HL-60 (cell line): ENCODE measurements around the gene ZBTB1.
"Not testable (repeated sequence)": the region's sequence is repeated elsewhere in the genome, so short reads cannot be mapped to it uniquely, and the experiment has no call there.

Experiments used
- DNase-seq, 2 experiments: peaks; one replicate each; pipeline ENCODE4 v3.0.0-alpha.2; 2010 to 2020; ENCODE audit warnings: low read depth in 1 of 2, low spot score in 1 of 2
- H3K27ac ChIP-seq: fragments of 250-450 bp; sonication (Bioruptor Pico); replicated peaks from 2 replicates; pipeline ENCODE4 v1.5.1; 2020; ENCODE audit warnings: mild to moderate bottlenecking, moderate library complexity
- H3K27me3 ChIP-seq: fragments of 250-450 bp; sonication (Bioruptor Pico); 2 replicates; pipeline ENCODE4 v1.5.1; 2021; ENCODE audit warnings: mild to moderate bottlenecking, moderate library complexity; ENCODE audit not compliant: insufficient read depth, poor library complexity, severe bottlenecking
- H3K4me3 ChIP-seq: replicated peaks from 2 replicates; pipeline ENCODE4 v1.5.1; 2011; ENCODE audit warnings: mild to moderate bottlenecking, control low read depth, low read length; ENCODE audit not compliant: insufficient read depth
- GABPA ChIP-seq: IDR thresholded peaks from 2 replicates; pipeline ENCODE4 v1.6.1; 2012; ENCODE audit warnings: low read depth
- POLR2AphosphoS5 ChIP-seq: IDR thresholded peaks from 2 replicates; pipeline ENCODE4 v1.6.1; 2012; ENCODE audit warnings: low read depth
- SPI1 ChIP-seq: IDR thresholded peaks from 2 replicates; pipeline ENCODE4 v1.6.1; 2012; ENCODE audit warnings: low read depth, mild to moderate bottlenecking, borderline replicate concordance
- TF ChIP-seq, protein P1 (sequence below): IDR thresholded peaks from one replicate; pipeline ENCODE4 v1.5.1; 2011; ENCODE audit warnings: low read length, control low read depth, inconsistent platforms; ENCODE audit not compliant: insufficient read depth
- TF ChIP-seq, protein P2 (sequence below): IDR thresholded peaks from 2 replicates; pipeline ENCODE4 v1.6.1; 2012; ENCODE audit warnings: low read depth; ENCODE audit not compliant: insufficient replicate concordance

ZBTB1 gene

GRCh38 chr14:64554556-64554955 is 50.0 kb downstream of the ZBTB1 start:
- no peak for DNase-seq
- Histone ChIP-seq H3K27ac (no peak overlapping the region), H3K27me3 (peaks cover 4% of the 10 kb centered on the region), H3K4me3 (no peak overlapping the region)
- no peak for TF ChIP-seq GABPA
- no peak for TF ChIP-seq POLR2AphosphoS5
- TF ChIP-seq SPI1, result no peak
- TF ChIP-seq, protein P1, sequence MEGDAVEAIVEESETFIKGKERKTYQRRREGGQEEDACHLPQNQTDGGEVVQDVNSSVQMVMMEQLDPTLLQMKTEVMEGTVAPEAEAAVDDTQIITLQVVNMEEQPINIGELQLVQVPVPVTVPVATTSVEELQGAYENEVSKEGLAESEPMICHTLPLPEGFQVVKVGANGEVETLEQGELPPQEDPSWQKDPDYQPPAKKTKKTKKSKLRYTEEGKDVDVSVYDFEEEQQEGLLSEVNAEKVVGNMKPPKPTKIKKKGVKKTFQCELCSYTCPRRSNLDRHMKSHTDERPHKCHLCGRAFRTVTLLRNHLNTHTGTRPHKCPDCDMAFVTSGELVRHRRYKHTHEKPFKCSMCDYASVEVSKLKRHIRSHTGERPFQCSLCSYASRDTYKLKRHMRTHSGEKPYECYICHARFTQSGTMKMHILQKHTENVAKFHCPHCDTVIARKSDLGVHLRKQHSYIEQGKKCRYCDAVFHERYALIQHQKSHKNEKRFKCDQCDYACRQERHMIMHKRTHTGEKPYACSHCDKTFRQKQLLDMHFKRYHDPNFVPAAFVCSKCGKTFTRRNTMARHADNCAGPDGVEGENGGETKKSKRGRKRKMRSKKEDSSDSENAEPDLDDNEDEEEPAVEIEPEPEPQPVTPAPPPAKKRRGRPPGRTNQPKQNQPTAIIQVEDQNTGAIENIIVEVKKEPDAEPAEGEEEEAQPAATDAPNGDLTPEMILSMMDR, result no peak
- TF ChIP-seq, protein P2, sequence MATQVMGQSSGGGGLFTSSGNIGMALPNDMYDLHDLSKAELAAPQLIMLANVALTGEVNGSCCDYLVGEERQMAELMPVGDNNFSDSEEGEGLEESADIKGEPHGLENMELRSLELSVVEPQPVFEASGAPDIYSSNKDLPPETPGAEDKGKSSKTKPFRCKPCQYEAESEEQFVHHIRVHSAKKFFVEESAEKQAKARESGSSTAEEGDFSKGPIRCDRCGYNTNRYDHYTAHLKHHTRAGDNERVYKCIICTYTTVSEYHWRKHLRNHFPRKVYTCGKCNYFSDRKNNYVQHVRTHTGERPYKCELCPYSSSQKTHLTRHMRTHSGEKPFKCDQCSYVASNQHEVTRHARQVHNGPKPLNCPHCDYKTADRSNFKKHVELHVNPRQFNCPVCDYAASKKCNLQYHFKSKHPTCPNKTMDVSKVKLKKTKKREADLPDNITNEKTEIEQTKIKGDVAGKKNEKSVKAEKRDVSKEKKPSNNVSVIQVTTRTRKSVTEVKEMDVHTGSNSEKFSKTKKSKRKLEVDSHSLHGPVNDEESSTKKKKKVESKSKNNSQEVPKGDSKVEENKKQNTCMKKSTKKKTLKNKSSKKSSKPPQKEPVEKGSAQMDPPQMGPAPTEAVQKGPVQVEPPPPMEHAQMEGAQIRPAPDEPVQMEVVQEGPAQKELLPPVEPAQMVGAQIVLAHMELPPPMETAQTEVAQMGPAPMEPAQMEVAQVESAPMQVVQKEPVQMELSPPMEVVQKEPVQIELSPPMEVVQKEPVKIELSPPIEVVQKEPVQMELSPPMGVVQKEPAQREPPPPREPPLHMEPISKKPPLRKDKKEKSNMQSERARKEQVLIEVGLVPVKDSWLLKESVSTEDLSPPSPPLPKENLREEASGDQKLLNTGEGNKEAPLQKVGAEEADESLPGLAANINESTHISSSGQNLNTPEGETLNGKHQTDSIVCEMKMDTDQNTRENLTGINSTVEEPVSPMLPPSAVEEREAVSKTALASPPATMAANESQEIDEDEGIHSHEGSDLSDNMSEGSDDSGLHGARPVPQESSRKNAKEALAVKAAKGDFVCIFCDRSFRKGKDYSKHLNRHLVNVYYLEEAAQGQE, result no peak

DNA sequence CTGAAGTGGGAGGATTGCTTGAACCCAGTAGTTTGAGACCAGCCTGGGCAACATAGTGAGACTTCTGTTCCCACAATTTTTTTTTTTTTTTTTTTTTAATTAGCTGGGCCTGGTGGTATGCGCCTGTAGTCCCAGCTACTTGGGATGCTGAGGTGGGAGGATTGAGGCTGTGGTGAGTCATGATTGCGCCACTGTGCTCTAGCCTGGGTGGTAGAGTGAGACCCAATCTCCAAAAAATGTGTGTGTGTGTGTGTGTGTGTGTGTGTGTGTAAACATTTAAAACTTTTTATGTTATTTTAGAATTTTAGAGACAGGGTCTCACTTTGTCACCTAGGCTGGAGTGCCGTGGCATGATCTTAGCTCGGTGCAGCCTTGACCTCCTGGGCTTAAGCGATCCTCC is 52.0 kb downstream of the ZBTB1 start:
- no peak overlapping the region for H3K4me3 ChIP-seq
- no peak overlapping the region for H3K27ac ChIP-seq
- no peak for TF ChIP-seq GABPA
- no peak for TF ChIP-seq POLR2AphosphoS5
- TF ChIP-seq, protein P1, result no peak
- TF ChIP-seq SPI1, result no peak
- TF ChIP-seq, protein P2, result no peak
- H3K27me3 ChIP-seq, result no peaks in the 10 kb centered on the region
- no peak for DNase-seq

DNA sequence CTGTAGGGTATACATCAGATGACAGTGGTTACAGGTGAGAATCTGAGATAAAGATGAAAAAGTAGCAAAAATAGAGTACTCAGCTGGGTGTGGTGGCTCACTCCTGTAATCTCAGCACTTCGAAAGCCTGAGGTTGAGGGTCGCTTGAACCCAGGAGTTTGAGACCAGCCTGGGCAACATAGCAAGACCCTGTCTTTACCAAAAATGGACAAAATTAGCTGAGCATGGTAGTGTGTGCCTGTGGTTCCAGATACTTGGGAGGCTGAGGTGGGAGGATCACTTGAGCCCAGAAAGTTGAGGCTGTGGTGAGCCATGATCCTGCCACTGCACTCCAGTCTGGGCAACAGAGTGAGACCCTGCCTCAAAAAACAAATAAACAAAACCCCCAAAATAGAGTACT is 53.6 kb downstream of the ZBTB1 start:
- not testable (repeated sequence) for H3K27me3 ChIP-seq, H3K27ac ChIP-seq, H3K4me3 ChIP-seq, DNase-seq

DNA sequence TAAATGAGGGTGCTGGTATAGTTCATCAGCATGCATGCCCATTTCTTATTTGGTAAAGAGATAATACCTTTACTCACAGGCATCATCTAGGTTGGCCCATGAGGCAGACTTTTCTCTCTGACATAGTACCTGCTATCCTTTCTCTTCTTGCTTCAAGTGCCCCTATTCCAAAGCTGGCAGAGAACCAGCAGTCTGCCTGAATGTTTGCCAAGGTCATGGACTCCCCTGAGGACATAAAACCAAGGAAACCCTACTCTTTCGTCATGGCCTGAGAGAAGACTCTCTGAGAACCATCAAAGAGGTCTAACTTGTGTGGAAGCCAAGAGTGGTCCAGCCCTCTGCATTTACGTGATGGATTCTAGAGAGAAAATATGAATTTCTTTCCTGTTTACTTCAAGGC is 57.1 kb downstream of the ZBTB1 start:
- TF ChIP-seq POLR2AphosphoS5 (no peak), SPI1 (no peak), GABPA (no peak)
- TF ChIP-seq, protein P2, result no peak
- DNase-seq, result no peak
- H3K4me3 ChIP-seq, result no peak overlapping the region
- no peak overlapping the region for H3K27ac ChIP-seq
- no peaks in the 10 kb centered on the region for H3K27me3 ChIP-seq
